GM18502 (cell line): ENCODE measurements around the gene TRPT1.

Experiments used
- ATAC-seq: cut with Tn5 transposase; IDR thresholded peaks from one replicate; pipeline ENCODE4 v1.9.1; 2021; ENCODE audit warnings: mild to moderate bottlenecking; ENCODE audit not compliant: unreplicated experiment, poor library complexity

TRPT1 gene

GRCh38 chr11:64225608-64226506 lies at the start of gene TRPT1, which contains the start of gene NUDT22:
Gene TRPT1, minus strand, starts transcription at chr11:64226186. Its CDS starts 326 bp downstream, at chr11:64225860.
Gene NUDT22, plus strand, starts transcription at chr11:64226274. Its CDS starts 379 bp downstream, at chr11:64226653.
- ATAC-seq = peak; percentile 49

- ATAC-seq = no peak
Observed at GRCh38 chr11:64275031-64275800, 49.2 kb upstream of the TRPT1 start.

- peak; percentile 64 for ATAC-seq
Observed at GRCh38 chr11:64269540-64270220, 43.7 kb upstream of the TRPT1 start.

GRCh38 chr11:64268893-64269539 lies 43.0 kb upstream of the TRPT1 start:
- peak; percentile 8 for ATAC-seq

- no peak for ATAC-seq
Observed at GRCh38 chr11:64268025-64268892, 42.3 kb upstream of the TRPT1 start.

GRCh38 chr11:64267207-64267945 lies 41.4 kb upstream of the TRPT1 start:
- no peak for ATAC-seq

- no peak for ATAC-seq
Observed at GRCh38 chr11:64266339-64266738, 40.4 kb upstream of the TRPT1 start.

- ATAC-seq = no peak
Observed at GRCh38 chr11:64265176-64266160, 39.5 kb upstream of the TRPT1 start.

- ATAC-seq = no peak
Observed at GRCh38 chr11:64264371-64264852, 38.4 kb upstream of the TRPT1 start.

- no peak for ATAC-seq
Observed at GRCh38 chr11:64263947-64264317, 37.9 kb upstream of the TRPT1 start.

GRCh38 chr11:64263021-64263946 lies 37.3 kb upstream of the TRPT1 start:
- ATAC-seq = no peak

- no peak for ATAC-seq
Observed at GRCh38 chr11:64262271-64263002, 36.5 kb upstream of the TRPT1 start.

- ATAC-seq = no peak
Observed at GRCh38 chr11:64261556-64262080, 35.6 kb upstream of the TRPT1 start.

GRCh38 chr11:64260147-64260708 lies 34.2 kb upstream of the TRPT1 start:
- ATAC-seq = no peak

GRCh38 chr11:64259533-64260067 lies 33.6 kb upstream of the TRPT1 start:
- ATAC-seq = no peak
